Right ventricle myocardium inferior (tissue), 1 donor: ENCODE results near the gene FBXL17. TPM values are rescaled to one million over a fixed set of nuclear protein-coding genes. Genes with fewer than 3 reads are reported as not detected.

Source experiments
- ATAC-seq: fragments of 200-7000 bp; cut with Tn5 transposase; one replicate; pipeline ENCODE4 v1.9.1; 2020; ENCODE audit warnings: mild to moderate bottlenecking, moderate library complexity
- DNase-seq: peaks from one replicate; pipeline ENCODE4 v3.0.0; 2021; ENCODE audit errors: missing footprints
- intact Hi-C: fragments of 100-400 bp; cut with DNase I; formaldehyde crosslinking; loops from one replicate; pipeline ENCODE4 v1.11.0; 2022
- total RNA-seq: library from RNA; stranded (reverse); fragmentation: NEBNext Ultra II Directional; extraction: Animal tissue kit (Norgen Biotek cat#: 25700); gene quantifications from one replicate; pipeline ENCODE4 v1.2.1, GENCODE V29; 2021
- donor health status: DM: no; HTN: yes; CAD: no; lungs with severe emphysema.

Gene FBXL17
- total RNA-seq, 1 donor from 2014 or later, result 43.6 TPM

GRCh38 chr5:107955321-107955720, 426.6 kb downstream of the FBXL17 start:
- no peak for ATAC-seq
- DNase-seq, result no peak
- intact Hi-C loops, result no loop called here

DNA sequence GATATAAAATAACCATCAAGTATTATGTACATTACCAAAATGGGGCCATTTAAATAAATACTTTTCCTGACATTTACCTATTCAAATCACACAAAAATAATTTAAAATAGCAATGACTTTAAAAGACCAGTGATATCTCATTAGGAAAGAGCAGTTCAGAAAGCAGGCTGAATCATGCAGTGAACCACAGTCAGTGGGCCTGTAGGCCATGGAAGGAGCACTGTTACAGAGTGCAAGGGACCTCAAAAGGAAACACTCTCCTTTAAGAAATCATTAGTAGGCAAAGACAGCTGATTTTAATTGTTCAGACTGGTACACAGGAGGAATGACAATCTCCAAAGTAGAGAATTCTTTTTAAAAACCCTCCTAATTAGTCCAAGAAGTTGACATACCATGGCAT, 427.6 kb downstream of the FBXL17 start:
- DNase-seq, result no peak
- intact Hi-C loops, result no loop called here
- no peak for ATAC-seq

GRCh38 chr5:107952450-107952849, 429.4 kb downstream of the FBXL17 start:
- intact Hi-C loops, result no loop called here

GRCh38 chr5:107951309-107951708, 430.6 kb downstream of the FBXL17 start:
- DNase-seq (no peak), ATAC-seq (no peak)
- intact Hi-C loops, result no loop called here

More at GRCh38 chr5:107952450-107952849, 429.4 kb downstream of the FBXL17 start:
- DNase-seq (no peak), ATAC-seq (no peak)

DNA sequence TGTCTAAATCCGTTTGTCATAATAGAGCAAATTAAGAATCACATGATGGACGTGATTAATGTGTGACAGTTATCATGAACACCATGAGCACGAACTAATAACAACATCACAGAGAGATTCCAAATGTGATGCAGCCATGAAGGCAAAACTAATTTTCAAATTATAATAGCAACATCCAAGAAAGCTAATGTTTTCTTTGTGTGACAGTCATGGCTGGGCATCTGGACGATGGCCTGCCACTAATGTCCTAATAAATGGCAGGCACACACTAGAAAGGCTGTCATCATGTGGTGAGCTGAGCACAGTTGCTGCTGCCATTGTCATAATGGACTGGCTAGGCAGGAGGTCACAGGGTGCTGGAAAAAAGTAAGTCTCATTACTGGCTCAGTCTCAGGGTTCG, 431.1 kb downstream of the FBXL17 start:
- intact Hi-C loops, result no loop called here
- ATAC-seq (no peak), DNase-seq (no peak)

DNA sequence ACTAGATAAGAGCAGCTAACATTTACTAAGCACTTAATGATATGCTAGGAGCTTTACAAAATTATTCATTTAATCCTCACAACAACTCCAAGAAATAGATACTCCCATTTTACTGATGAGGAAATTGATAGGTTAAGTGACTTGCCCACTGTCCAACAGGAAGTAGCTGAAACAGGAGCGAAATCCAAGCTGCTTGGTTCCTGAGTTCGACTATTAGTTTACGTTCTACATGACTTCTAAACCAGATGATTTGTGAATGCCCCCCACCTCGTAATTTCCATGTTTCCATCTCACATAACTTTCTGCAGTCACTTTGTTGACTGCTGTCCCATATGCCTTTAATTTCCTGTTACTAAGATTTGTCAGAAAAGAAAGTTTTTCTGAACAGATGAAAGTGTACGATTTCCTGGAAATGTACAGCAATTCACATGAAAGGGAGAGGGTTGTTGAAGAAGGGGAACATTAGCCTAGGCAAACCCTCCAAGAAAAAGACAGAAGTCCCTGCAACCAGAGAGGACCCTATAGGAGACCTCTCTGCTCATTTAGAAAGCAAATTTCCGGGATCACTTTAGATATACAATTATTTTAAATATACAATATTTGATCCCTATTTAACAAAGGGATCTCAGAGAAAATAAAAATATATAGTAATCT, 432.1 kb downstream of the FBXL17 start:
- DNase-seq (no peak), ATAC-seq (no peak)
- intact Hi-C loops, result no loop called here

GRCh38 chr5:107948377-107948776, 433.5 kb downstream of the FBXL17 start:
- no peak for DNase-seq
- no peak for ATAC-seq
- intact Hi-C loops, result no loop called here

GRCh38 chr5:107945061-107945460, 436.8 kb downstream of the FBXL17 start:
- ATAC-seq, result no peak
- no peak for DNase-seq
- intact Hi-C loops, result no loop called here

- intact Hi-C loops, result no loop called here
- DNase-seq (no peak), ATAC-seq (no peak)
Measured at GRCh38 chr5:107943923-107944322, 438.0 kb downstream of the FBXL17 start.

DNA sequence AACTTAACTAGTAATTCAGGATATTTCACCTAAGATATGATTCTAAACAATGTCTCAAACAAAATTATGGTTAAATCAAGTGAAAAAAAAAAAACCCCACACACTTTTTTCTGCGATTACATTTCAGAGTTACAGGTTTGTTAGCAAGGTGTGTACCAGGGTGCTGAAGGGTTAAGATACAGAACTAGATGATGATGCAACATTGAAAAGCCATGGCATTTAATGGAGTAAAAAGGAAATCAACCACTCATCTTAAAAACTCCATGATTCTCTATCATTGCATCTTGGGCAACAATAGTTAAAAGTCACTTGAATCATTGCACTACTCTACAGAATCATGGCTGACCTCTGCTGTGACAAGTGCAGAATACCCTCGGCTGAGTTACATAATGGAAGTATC, 440.9 kb downstream of the FBXL17 start:
- DNase-seq (no peak), ATAC-seq (no peak)
- intact Hi-C loops, result no loop called here

- DNase-seq (no peak), ATAC-seq (peak; percentile 37)
- intact Hi-C loops, result no loop called here
Measured at GRCh38 chr5:107937651-107938355, 444.1 kb downstream of the FBXL17 start.

GRCh38 chr5:107937204-107937603, 444.7 kb downstream of the FBXL17 start:
- DNase-seq (no peak), ATAC-seq (peak; percentile 79)
- intact Hi-C loops, result no loop called here

DNA sequence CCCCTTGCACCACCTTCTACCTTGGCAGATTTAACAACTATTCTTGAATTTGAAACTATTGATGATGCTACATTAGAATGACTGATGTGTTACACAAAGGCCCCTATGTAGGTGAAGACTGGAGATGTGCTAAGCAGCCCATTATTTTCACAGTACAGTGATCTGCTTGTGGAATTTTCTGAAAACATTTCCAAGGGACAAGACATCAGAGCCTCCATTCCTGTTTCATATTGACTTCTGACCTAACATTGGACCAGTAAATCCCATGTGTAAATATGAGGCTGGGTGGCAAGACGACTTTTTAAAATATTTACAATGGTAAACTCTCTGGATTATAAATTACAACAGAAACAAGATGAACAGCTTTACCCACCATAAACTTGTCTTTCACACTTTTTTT, 445.4 kb downstream of the FBXL17 start:
- DNase-seq (no peak), ATAC-seq (no peak)
- intact Hi-C loops, result no loop called here

GRCh38 chr5:107935645-107936044, 446.3 kb downstream of the FBXL17 start:
- intact Hi-C loops, result no loop called here
- DNase-seq (no peak), ATAC-seq (no peak)

DNA sequence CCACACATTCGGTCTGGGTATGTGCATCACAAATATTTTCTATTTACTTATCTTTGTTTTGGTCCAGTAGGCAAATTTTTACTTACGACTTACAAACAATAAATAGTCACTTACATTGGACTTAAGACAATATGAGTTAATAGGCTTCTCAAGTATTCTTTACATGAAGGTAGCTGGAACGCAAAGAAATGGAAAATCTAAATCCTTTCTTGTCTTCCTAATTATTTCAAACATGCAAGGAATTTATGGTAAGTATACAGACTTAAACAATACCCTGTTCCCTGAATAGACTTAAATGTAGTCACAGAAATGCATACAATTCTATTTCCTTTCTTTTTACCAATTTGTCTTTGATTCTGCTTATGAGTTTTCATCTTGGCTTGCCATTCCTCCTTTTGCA, 448.6 kb downstream of the FBXL17 start:
- no peak for DNase-seq
- intact Hi-C loops, result no loop called here
- ATAC-seq, result no peak

DNA sequence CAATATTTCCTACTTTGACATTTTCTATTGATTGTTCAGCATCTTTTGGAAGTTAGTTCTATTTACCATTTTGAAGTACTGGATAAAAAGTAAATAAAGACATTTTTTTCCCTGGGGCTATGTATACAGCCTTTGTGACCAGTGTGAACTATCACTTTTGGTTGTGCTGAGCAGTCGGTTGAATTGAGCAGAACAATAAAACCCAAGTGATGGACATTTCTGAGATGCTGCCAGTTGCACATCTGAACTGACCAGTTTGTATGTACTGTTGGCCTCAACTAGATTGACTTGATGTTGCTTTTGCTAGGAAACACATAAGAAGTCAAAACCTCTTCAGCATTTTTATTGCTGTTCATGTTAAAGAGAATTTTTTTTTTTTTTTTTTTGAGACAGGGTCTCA, 451.0 kb downstream of the FBXL17 start:
- intact Hi-C loops, result no loop called here

GRCh38 chr5:107930092-107930491, 451.8 kb downstream of the FBXL17 start:
- ATAC-seq (no peak), DNase-seq (no peak)
- intact Hi-C loops, result no loop called here

More for the DNA sequence above, 451.0 kb downstream of the FBXL17 start:
- DNase-seq (no peak), ATAC-seq (no peak)

DNA sequence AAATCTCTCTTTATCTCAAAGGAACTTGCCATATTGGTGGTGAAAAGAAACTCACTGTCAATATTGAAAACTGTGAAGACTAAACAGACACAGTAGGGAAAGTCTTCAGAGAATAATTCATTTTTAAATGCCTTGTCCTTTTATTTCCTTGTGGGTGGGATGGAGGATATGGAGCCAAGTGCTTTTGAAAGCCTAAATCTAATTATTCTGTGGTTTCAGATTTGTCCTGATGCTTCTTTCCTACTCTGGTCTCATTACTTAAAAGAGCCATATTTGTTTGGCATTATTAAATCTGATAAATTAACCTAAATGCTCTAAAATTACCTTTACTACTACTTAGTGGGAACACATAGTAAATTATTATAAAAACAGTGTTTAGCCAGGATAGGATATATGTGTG, 452.8 kb downstream of the FBXL17 start:
- DNase-seq (no peak), ATAC-seq (no peak)
- intact Hi-C loops, result no loop called here

- no peak for DNase-seq
- intact Hi-C loops, result no loop called here
- no peak for ATAC-seq
Measured at GRCh38 chr5:107926121-107926520, 455.8 kb downstream of the FBXL17 start.

DNA sequence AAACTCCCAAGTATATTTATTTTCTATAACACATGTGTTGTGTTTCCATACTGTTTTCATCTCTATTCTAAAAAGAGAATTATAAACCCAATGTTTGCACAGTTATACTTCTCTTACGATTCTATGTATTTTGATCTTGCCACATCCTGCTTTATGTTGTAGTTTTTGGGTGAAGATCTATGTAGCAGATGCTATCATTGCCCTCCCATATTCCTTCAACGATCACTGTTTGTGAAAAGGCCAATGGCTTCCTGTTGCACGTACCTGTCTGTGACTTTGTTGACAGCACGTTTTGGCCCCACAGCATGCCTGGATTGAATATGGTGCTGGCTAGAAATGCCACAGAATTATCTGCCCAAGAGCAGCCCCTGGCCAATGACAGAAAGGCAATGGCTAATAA, 456.7 kb downstream of the FBXL17 start:
- intact Hi-C loops, result no loop called here
- no peak for DNase-seq

GRCh38 chr5:107919969-107920368, 461.9 kb downstream of the FBXL17 start:
- intact Hi-C loops, result no loop called here
- ATAC-seq, result no peak
- DNase-seq, result no peak

More for the DNA sequence above, 456.7 kb downstream of the FBXL17 start:
- ATAC-seq, result no peak
